ENCODE results near the gene RAB23. TPM values are rescaled to one million over a fixed set of nuclear protein-coding genes. Genes with fewer than 3 reads are reported as not detected.

The RAB23 gene
- total RNA-seq, 2 donors from 2014 or later, result 21.0 to 29.8 TPM

DNA sequence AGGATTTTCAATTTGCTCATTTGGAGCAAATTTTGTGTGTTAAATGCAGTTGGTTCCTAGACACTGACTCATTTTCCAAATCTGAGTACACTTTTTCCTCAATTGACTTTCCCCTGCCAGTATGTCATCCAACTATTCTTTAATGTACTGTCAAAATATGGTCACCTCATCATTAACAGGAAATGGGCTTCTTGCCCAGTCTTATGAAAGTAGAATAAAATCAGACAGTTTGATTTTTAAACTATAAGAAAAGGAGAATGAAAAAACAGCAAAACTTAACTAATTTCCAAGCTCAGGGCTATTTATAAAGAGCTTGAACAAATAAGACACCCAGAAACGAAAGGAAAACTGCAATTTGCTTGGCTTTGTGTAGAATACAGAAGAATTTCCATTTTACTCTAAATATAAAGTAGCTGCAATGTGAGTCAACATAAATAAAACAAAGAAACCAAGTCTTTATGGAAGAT is 43.7 kb upstream of the RAB23 start:
- Mint-ChIP-seq H3K27ac (no peak overlapping the region), H3K4me3 (no peak overlapping the region), H3K9me3 (no peaks in the 10 kb centered on the region), H3K36me3 (ENCODE audit: low read depth) (no peaks in the 10 kb centered on the region), H3K4me1 (no peaks in the 10 kb centered on the region), H3K27me3 (ENCODE audit: insufficient read depth) (peaks cover 4% of the 10 kb centered on the region)
- WGBS, 2 experiments (ENCODE audit: insufficient coverage in 1 of 2, insufficient read length in 1 of 2), result 80 to 83% methylated on average over 1 of the region's 1 CpG
- no peak overlapping the region for H3K27ac ChIP-seq (ENCODE audit: low read depth, low read length)
- no peaks in the 10 kb centered on the region for H3K9me3 ChIP-seq (ENCODE audit: control insufficient read depth, low read length)
- TF ChIP-seq, protein P1, sequence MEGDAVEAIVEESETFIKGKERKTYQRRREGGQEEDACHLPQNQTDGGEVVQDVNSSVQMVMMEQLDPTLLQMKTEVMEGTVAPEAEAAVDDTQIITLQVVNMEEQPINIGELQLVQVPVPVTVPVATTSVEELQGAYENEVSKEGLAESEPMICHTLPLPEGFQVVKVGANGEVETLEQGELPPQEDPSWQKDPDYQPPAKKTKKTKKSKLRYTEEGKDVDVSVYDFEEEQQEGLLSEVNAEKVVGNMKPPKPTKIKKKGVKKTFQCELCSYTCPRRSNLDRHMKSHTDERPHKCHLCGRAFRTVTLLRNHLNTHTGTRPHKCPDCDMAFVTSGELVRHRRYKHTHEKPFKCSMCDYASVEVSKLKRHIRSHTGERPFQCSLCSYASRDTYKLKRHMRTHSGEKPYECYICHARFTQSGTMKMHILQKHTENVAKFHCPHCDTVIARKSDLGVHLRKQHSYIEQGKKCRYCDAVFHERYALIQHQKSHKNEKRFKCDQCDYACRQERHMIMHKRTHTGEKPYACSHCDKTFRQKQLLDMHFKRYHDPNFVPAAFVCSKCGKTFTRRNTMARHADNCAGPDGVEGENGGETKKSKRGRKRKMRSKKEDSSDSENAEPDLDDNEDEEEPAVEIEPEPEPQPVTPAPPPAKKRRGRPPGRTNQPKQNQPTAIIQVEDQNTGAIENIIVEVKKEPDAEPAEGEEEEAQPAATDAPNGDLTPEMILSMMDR (conservative IDR thresholded peaks at IDR 0.05), result no peak
- no peak for DNase-seq
- H3K36me3 ChIP-seq (ENCODE audit: control insufficient read depth, insufficient read depth, low read length), result no peaks in the 10 kb centered on the region
- H3K4me3 ChIP-seq (ENCODE audit: low read length), result no peak overlapping the region
- no peaks in the 10 kb centered on the region for H3K27me3 ChIP-seq (ENCODE audit: control insufficient read depth, insufficient read depth, low read length, poor library complexity, severe bottlenecking)
- H3K4me1 ChIP-seq (ENCODE audit: control insufficient read depth, insufficient read depth, low read length), result no peaks in the 10 kb centered on the region
- H3K9ac ChIP-seq (ENCODE audit: extremely low read depth, low read length, poor library complexity, severe bottlenecking), result no peak overlapping the region

DNA sequence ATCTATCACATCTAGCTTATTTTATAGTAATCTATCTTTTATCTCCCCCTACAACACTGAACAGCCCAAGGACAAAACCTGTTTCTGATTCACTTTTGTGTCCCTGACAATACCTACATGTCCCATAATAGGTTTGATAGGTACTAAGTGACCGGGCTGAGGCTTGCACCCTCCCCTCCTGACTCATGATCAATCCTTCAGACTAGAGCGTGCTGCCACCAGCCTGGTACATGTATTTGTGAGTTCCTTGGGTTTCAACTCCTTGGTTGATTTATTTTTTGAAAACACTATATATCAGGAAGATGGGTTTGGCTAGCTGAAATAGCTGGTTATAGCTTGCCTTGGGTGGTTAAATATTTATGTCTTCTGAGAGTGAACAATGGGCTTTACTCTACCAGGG is 41.6 kb upstream of the RAB23 start:
- H3K36me3 ChIP-seq (ENCODE audit: control insufficient read depth, insufficient read depth, low read length), result no peaks in the 10 kb centered on the region
- no peak overlapping the region for H3K9ac ChIP-seq (ENCODE audit: extremely low read depth, low read length, poor library complexity, severe bottlenecking)
- H3K4me3 Mint-ChIP-seq, result no peak overlapping the region
- H3K4me3 ChIP-seq (ENCODE audit: low read length), result no peak overlapping the region
- H3K9me3 ChIP-seq (ENCODE audit: control insufficient read depth, low read length), result no peaks in the 10 kb centered on the region
- H3K27me3 ChIP-seq (ENCODE audit: control insufficient read depth, insufficient read depth, low read length, poor library complexity, severe bottlenecking), result no peaks in the 10 kb centered on the region
- no peak for DNase-seq
- WGBS, 2 experiments (ENCODE audit: insufficient coverage in 1 of 2, insufficient read length in 1 of 2), result 67 to 83% methylated on average over 1 to 2 of the region's 2 CpGs
- no peaks in the 10 kb centered on the region for H3K9me3 Mint-ChIP-seq
- H3K27me3 Mint-ChIP-seq (ENCODE audit: insufficient read depth), result peaks cover 4% of the 10 kb centered on the region
- no peak overlapping the region for H3K27ac ChIP-seq (ENCODE audit: low read depth, low read length)
- TF ChIP-seq, protein P1 (conservative IDR thresholded peaks at IDR 0.05), result no peak
- no peaks in the 10 kb centered on the region for H3K4me1 ChIP-seq (ENCODE audit: control insufficient read depth, insufficient read depth, low read length)
- no peak overlapping the region for H3K27ac Mint-ChIP-seq
- no peaks in the 10 kb centered on the region for H3K4me1 Mint-ChIP-seq
- H3K36me3 Mint-ChIP-seq (ENCODE audit: low read depth), result no peaks in the 10 kb centered on the region

DNA sequence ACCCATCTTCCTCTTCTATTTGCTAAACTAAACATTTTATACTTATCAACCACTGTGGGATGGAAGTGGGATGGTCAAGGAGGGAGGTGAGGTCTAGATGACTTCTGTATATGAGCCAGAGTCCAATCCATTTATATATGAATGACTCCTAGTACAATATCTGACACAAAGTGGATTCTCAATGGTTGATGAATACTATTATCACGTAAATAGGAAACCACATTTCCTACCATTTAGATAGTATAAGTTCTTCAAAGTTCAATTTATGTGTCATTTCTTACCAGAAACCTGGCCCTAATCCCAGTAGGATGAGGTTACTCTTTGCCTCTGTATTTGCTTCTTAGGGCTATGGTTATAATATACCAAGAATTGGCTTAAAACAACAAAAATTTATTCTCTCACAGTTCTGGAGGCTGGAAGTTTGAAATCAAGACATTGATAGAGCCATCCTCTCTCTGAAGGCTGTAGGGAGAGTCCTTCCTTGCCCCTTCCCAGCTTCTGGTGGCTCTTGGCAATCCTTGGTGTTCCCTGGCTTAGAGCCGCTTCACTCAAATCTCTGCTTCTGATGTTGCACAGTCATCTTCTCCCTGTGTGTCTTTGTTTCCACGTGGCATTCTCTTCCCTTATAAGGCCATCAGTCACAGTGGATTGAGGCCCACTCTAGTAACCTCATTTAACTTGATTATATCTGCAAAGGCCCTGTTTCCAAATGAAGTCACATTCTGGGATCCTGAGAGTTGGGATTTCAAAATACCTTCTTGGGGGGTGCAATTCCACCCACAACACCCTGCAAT is 41.0 kb upstream of the RAB23 start:
- no peak overlapping the region for H3K27ac ChIP-seq (ENCODE audit: low read depth, low read length)
- H3K4me1 ChIP-seq (ENCODE audit: control insufficient read depth, insufficient read depth, low read length), result no peaks in the 10 kb centered on the region
- no peak overlapping the region for H3K4me3 ChIP-seq (ENCODE audit: low read length)
- no peak for DNase-seq
- Mint-ChIP-seq H3K36me3 (ENCODE audit: low read depth) (no peaks in the 10 kb centered on the region), H3K27ac (no peak overlapping the region), H3K27me3 (ENCODE audit: insufficient read depth) (peaks cover 4% of the 10 kb centered on the region), H3K4me3 (no peak overlapping the region), H3K4me1 (no peaks in the 10 kb centered on the region), H3K9me3 (no peaks in the 10 kb centered on the region)
- H3K9ac ChIP-seq (ENCODE audit: extremely low read depth, low read length, poor library complexity, severe bottlenecking), result no peak overlapping the region
- H3K36me3 ChIP-seq (ENCODE audit: control insufficient read depth, insufficient read depth, low read length), result no peaks in the 10 kb centered on the region
- WGBS, 2 experiments (ENCODE audit: insufficient coverage in 1 of 2, insufficient read length in 1 of 2), result 71 to 90% methylated on average over 1 to 3 of the region's 3 CpGs
- TF ChIP-seq, protein P1 (conservative IDR thresholded peaks at IDR 0.05), result no peak
- no peaks in the 10 kb centered on the region for H3K27me3 ChIP-seq (ENCODE audit: control insufficient read depth, insufficient read depth, low read length, poor library complexity, severe bottlenecking)
- H3K9me3 ChIP-seq (ENCODE audit: control insufficient read depth, low read length), result no peaks in the 10 kb centered on the region

All from endodermal cell (in vitro differentiated cells).